WTC11 (cell line): ENCODE results near the gene PRELP. TPM values are rescaled to one million over a fixed set of nuclear protein-coding genes. Genes with fewer than 3 reads are reported as not detected.

Source experiments
- ATAC-seq: fragments of 200-7000 bp; cut with Tn5 transposase; 2 replicates; pipeline ENCODE4 v1.10.0; 2021; ENCODE audit warnings: mild to moderate bottlenecking, moderate library complexity
- CTCF ChIA-PET: fragments of 300-600 bp; sonication (Branson Sonifier 250); formaldehyde crosslinking; loops from one replicate; lab custom pipeline; 2021; ENCODE audit warnings: antibody characterized with exemption; lab: Charles Lee
- POLR2A ChIA-PET: fragments of 350-600 bp; sonication (Branson Sonifier 250); formaldehyde crosslinking; loops from one replicate; lab custom pipeline; 2021; ENCODE audit warnings: antibody characterized with exemption; lab: Charles Lee
- DNase-seq: peaks from one replicate; pipeline ENCODE4 v3.0.0; 2021; ENCODE audit warnings: low spot score
- H3K27ac Mint-ChIP-seq: 2 replicates; pipeline ENCODE4 v1.8.0; 2021; ENCODE audit warnings: mixed read lengths
- H3K27me3 Mint-ChIP-seq: 2 replicates; pipeline ENCODE4 v1.8.0; 2021; ENCODE audit warnings: low read depth, mild to moderate bottlenecking, moderate library complexity, mixed read lengths
- H3K36me3 Mint-ChIP-seq: 2 replicates; pipeline ENCODE4 v1.8.0; 2021; ENCODE audit warnings: mixed read lengths
- H3K4me1 Mint-ChIP-seq: 2 replicates; pipeline ENCODE4 v1.8.0; 2022; ENCODE audit warnings: mixed read lengths
- H3K4me3 Mint-ChIP-seq: 2 replicates; pipeline ENCODE4 v1.8.0; 2021; ENCODE audit warnings: mild to moderate bottlenecking, moderate library complexity, mixed read lengths
- H3K9me3 Mint-ChIP-seq: 2 replicates; pipeline ENCODE4 v1.8.0; 2021; ENCODE audit warnings: mixed read lengths
- CDX4 ChIP-seq: fragments of 250-450 bp; sonication (Bioruptor Pico); IDR thresholded peaks from 2 replicates; pipeline ENCODE4 v1.9.0; 2021; ENCODE audit warnings: moderate library complexity, mild to moderate bottlenecking, inconsistent platforms, borderline replicate concordance
- E2F1 ChIP-seq: sonication (generic); formaldehyde crosslinking; IDR thresholded peaks from 2 replicates; pipeline ENCODE4 v1.8.0; 2022; ENCODE audit warnings: mild to moderate bottlenecking, missing genetic modification reagents
- ESRRA ChIP-seq: sonication (generic); formaldehyde crosslinking; IDR thresholded peaks from 2 replicates; pipeline ENCODE4 v1.8.1; 2022; ENCODE audit warnings: mild to moderate bottlenecking, missing genetic modification reagents, borderline replicate concordance
- FOXK1 ChIP-seq: sonication (generic); formaldehyde crosslinking; IDR thresholded peaks from 2 replicates; pipeline ENCODE4 v1.8.0; 2022; ENCODE audit warnings: mild to moderate bottlenecking, moderate library complexity, missing genetic modification reagents
- FOXP1 ChIP-seq: sonication (generic); formaldehyde crosslinking; IDR thresholded peaks from 2 replicates; pipeline ENCODE4 v1.8.0; 2022; ENCODE audit warnings: missing genetic modification reagents, mild to moderate bottlenecking, moderate library complexity, borderline replicate concordance
- HMGA2 ChIP-seq: fragments of 250-450 bp; sonication (Bioruptor Pico); IDR thresholded peaks from 2 replicates; pipeline ENCODE4 v1.4.0; 2021; ENCODE audit warnings: mild to moderate bottlenecking, moderate library complexity
- NFATC4 ChIP-seq: fragments of 250-450 bp; sonication (Bioruptor Pico); IDR thresholded peaks from 2 replicates; pipeline ENCODE4 v1.9.0; 2021; ENCODE audit warnings: mild to moderate bottlenecking
- NFE2L1 ChIP-seq: sonication (generic); formaldehyde crosslinking; IDR thresholded peaks from 2 replicates; pipeline ENCODE4 v1.8.1; 2023; ENCODE audit warnings: missing genetic modification reagents
- SMAD4 ChIP-seq: sonication (generic); formaldehyde crosslinking; IDR thresholded peaks from 2 replicates; pipeline ENCODE4 v1.8.0; 2022; ENCODE audit warnings: mild to moderate bottlenecking, missing genetic modification reagents
- TCF7 ChIP-seq: sonication (generic); formaldehyde crosslinking; IDR thresholded peaks from 2 replicates; pipeline ENCODE4 v1.8.0; 2022; ENCODE audit warnings: mild to moderate bottlenecking, low read depth, missing genetic modification reagents, moderate library complexity
- TP53 ChIP-seq: sonication (generic); formaldehyde crosslinking; IDR thresholded peaks from 2 replicates; pipeline ENCODE4 v1.8.1; 2023; ENCODE audit warnings: mild to moderate bottlenecking, missing genetic modification reagents
- ZBTB21 ChIP-seq: sonication (generic); formaldehyde crosslinking; IDR thresholded peaks from 2 replicates; pipeline ENCODE4 v1.8.1; 2023; ENCODE audit warnings: mild to moderate bottlenecking, missing genetic modification reagents, borderline replicate concordance
- ZNF121 ChIP-seq: sonication (generic); formaldehyde crosslinking; IDR thresholded peaks from 2 replicates; pipeline ENCODE4 v1.8.0; 2023; ENCODE audit warnings: missing genetic modification reagents
- ZNF232 ChIP-seq: sonication (generic); formaldehyde crosslinking; IDR thresholded peaks from 2 replicates; pipeline ENCODE4 v1.8.0; 2022; ENCODE audit warnings: mild to moderate bottlenecking, missing genetic modification reagents
- ZNF425 ChIP-seq: fragments of 250-450 bp; sonication (Bioruptor Pico); conservative IDR thresholded peaks from 2 replicates; pipeline ENCODE4 v1.9.0; 2021; ENCODE audit warnings: mild to moderate bottlenecking
- ZNF532 ChIP-seq: fragments of 250-450 bp; sonication (Bioruptor Pico); IDR thresholded peaks from 2 replicates; pipeline ENCODE4 v1.9.0; 2021; ENCODE audit warnings: mild to moderate bottlenecking, borderline replicate concordance
- ZNF671 ChIP-seq: fragments of 250-450 bp; sonication (Bioruptor Pico); IDR thresholded peaks from 2 replicates; pipeline ENCODE4 v1.8.0; 2021; ENCODE audit warnings: mild to moderate bottlenecking
- total RNA-seq: library from RNA; stranded (reverse); gene quantifications from 3 replicates; pipeline ENCODE4 v1.2.3, GENCODE V29; 2021
- TF ChIP-seq, protein P1 (sequence below): sonication (generic); formaldehyde crosslinking; conservative IDR thresholded peaks from 2 replicates; pipeline ENCODE4 v1.8.1; 2022; ENCODE audit warnings: mild to moderate bottlenecking, missing genetic modification reagents
- TF ChIP-seq, protein P2 (sequence below): fragments of 200-600 bp; IDR thresholded peaks from 2 replicates; pipeline ENCODE4 v1.8.0; 2022; ENCODE audit warnings: antibody characterized with exemption

Gene PRELP
- total RNA-seq, 1 experiment from 2014 or later = 0.17 TPM

- TF ChIP-seq ZNF121 (CRISPR knock-in tag) (no peak), ZNF671 (no peak), E2F1 (CRISPR knock-in tag) (no peak), TP53 (CRISPR knock-in tag) (no peak), ZNF232 (CRISPR knock-in tag) (no peak), HMGA2 (no peak), FOXK1 (CRISPR knock-in tag) (no peak), FOXP1 (CRISPR knock-in tag) (no peak), SMAD4 (CRISPR knock-in tag) (no peak), ZNF532 (CRISPR knock-in tag) (no peak), ZBTB21 (CRISPR knock-in tag) (no peak), ESRRA (CRISPR knock-in tag) (no peak), ZNF425 (CRISPR knock-in tag) (no peak), CDX4 (no peak), TCF7 (no peak), NFATC4 (CRISPR knock-in tag) (no peak), NFE2L1 (CRISPR knock-in tag) (no peak)
- TF ChIP-seq, protein P1, sequence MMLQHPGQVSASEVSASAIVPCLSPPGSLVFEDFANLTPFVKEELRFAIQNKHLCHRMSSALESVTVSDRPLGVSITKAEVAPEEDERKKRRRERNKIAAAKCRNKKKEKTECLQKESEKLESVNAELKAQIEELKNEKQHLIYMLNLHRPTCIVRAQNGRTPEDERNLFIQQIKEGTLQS (CRISPR knock-in tag) = no peak
- TF ChIP-seq, protein P2, sequence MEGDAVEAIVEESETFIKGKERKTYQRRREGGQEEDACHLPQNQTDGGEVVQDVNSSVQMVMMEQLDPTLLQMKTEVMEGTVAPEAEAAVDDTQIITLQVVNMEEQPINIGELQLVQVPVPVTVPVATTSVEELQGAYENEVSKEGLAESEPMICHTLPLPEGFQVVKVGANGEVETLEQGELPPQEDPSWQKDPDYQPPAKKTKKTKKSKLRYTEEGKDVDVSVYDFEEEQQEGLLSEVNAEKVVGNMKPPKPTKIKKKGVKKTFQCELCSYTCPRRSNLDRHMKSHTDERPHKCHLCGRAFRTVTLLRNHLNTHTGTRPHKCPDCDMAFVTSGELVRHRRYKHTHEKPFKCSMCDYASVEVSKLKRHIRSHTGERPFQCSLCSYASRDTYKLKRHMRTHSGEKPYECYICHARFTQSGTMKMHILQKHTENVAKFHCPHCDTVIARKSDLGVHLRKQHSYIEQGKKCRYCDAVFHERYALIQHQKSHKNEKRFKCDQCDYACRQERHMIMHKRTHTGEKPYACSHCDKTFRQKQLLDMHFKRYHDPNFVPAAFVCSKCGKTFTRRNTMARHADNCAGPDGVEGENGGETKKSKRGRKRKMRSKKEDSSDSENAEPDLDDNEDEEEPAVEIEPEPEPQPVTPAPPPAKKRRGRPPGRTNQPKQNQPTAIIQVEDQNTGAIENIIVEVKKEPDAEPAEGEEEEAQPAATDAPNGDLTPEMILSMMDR = no peak
- Mint-ChIP-seq H3K4me1 (peaks cover 30% of the 10 kb centered on the region), H3K9me3 (no peaks in the 10 kb centered on the region), H3K36me3 (no peaks in the 10 kb centered on the region), H3K27ac (no peak overlapping the region), H3K27me3 (no peaks in the 10 kb centered on the region; the same call in 1 of the 2 replicates), H3K4me3 (no peak overlapping the region)
- ChIA-PET POLR2A (interaction anchor here (0.6 kb wide), 1 partner anchor 33 kb away, joined by 3 read pairs; no protein-coding TSS in a partner anchor), CTCF (interaction anchor here (0.6 to 5.5 kb wide), 3 partner anchors 9 to 211 kb away, joined by 4 to 60 read pairs (median 12); no protein-coding TSS in a partner anchor)
- ATAC-seq (no peak), DNase-seq (no peak)
Measured at GRCh38 chr1:203478986-203479385, 3.4 kb downstream of the PRELP start.
